ENCODE results near the gene PLEKHF1.
"Not testable (repeated sequence)": the region's sequence is repeated elsewhere in the genome, so short reads cannot be mapped to it uniquely, and the experiment has no call there.

Gene PLEKHF1

GRCh38 chr19:29704562-29705558, 39.6 kb downstream of the PLEKHF1 start:
- no peak for FAIRE-seq

GRCh38 chr19:29705706-29706105, 40.4 kb downstream of the PLEKHF1 start:
- FAIRE-seq = no peak

- FAIRE-seq = no peak
Measured at GRCh38 chr19:29706635-29707034, 41.4 kb downstream of the PLEKHF1 start.

- FAIRE-seq = no peak
Measured at GRCh38 chr19:29708554-29709439, 43.5 kb downstream of the PLEKHF1 start.

GRCh38 chr19:29709440-29709798, 44.2 kb downstream of the PLEKHF1 start:
- FAIRE-seq = not testable (repeated sequence)

- FAIRE-seq = no peak
Measured at GRCh38 chr19:29711584-29712132, 46.4 kb downstream of the PLEKHF1 start.

- no peak for FAIRE-seq
Measured at GRCh38 chr19:29712744-29713516, 47.7 kb downstream of the PLEKHF1 start.

GRCh38 chr19:29714371-29714952, 49.2 kb downstream of the PLEKHF1 start:
- FAIRE-seq = no peak

GRCh38 chr19:29714953-29715700, 49.9 kb downstream of the PLEKHF1 start, which contains the start of gene C19orf12:
Gene C19orf12 (minus strand): TSS chr19:29715261. CDS start chr19:29708413, 6,848 bp downstream.
- FAIRE-seq = no peak

- no peak for FAIRE-seq
Measured at GRCh38 chr19:29715701-29716581, 50.7 kb downstream of the PLEKHF1 start.

GRCh38 chr19:29717051-29717450, 51.8 kb downstream of the PLEKHF1 start:
- no peak for FAIRE-seq

GRCh38 chr19:29724102-29724641, 58.9 kb downstream of the PLEKHF1 start:
- FAIRE-seq = no peak

- FAIRE-seq = no peak
Measured at GRCh38 chr19:29724746-29725145, 59.5 kb downstream of the PLEKHF1 start.
